K562 (cell line): Measurements from ENCODE around the gene GLRX2. TPM values are rescaled to one million over a fixed set of nuclear protein-coding genes. Genes with fewer than 3 reads are reported as not detected.

ENCODE experiments used
- ATAC-seq: fragments of 200-7000 bp; cut with Tn5 transposase; 3 replicates; pipeline ENCODE4 v1.9.1; 2020; ENCODE audit warnings: moderate library complexity
- BruUV-seq: library from RNA; stranded (reverse); fragments of 400-500 nt; replicated peaks from 2 replicates; lab custom pipeline; 2021; lab: Mats Ljungman, UMichigan
- CTCF ChIA-PET: fragments of 300-600 bp; formaldehyde crosslinking; extraction: SDS; loops from one replicate; lab custom pipeline; 2021; ENCODE audit warnings: low intra/inter-chr PET ratio; lab: Yijun Ruan, JAX
- POLR2A ChIA-PET: fragments of 300-600, 350-650 bp; sonication (Branson Sonifier 250); formaldehyde crosslinking; extraction: SDS; loops from one replicate; lab custom pipeline; 2021; ENCODE audit warnings: antibody characterized with exemption, inconsistent platforms; lab: Yijun Ruan, JAX
- DNase-seq, 4 experiments: peaks; one replicate each; pipeline versions ENCODE4 v3.0.0 to v3.0.0-alpha.2; 2011 to 2018; ENCODE audit warnings: low spot score in 3 of 4, mixed read lengths in 3 of 4; ENCODE audit errors: extremely low read depth in 1 of 4
- FAIRE-seq: peaks from 2 replicates; lab custom pipeline; 2011; peaks lifted over from hg19 to GRCh38; lab: Jason Lieb, UNC
- H2AFZ ChIP-seq: 2 replicates; pipeline ENCODE4 v1.6.0; 2011; ENCODE audit warnings: low read depth, low read length, control low read depth, inconsistent platforms
- H3K27ac ChIP-seq: fragments of 200-600 bp; 3 replicates; pipeline ENCODE4 v1.8.0; 2011; ENCODE audit warnings: low read depth, mild to moderate bottlenecking, control low read depth, inconsistent platforms, low read length, moderate library complexity, mixed read lengths; ENCODE audit errors: extremely low read depth
- H3K27me3 ChIP-seq, 2 experiments: fragments of 300-600 bp in 1 of 2; 2 replicates in 1 of 2; 3 replicates in 1 of 2; pipeline versions ENCODE4 v1.6.0 to v1.8.0; 2011; ENCODE audit warnings: inconsistent platforms in 2 of 2, low read length in 2 of 2, mild to moderate bottlenecking in 1 of 2, mixed read lengths in 1 of 2, moderate library complexity in 1 of 2; ENCODE audit not compliant: control insufficient read depth in 2 of 2, insufficient read depth in 2 of 2
- H3K36me3 ChIP-seq: fragments of 300-600 bp; 3 replicates; pipeline ENCODE4 v1.8.0; 2011; ENCODE audit warnings: mild to moderate bottlenecking, low read length, inconsistent platforms; ENCODE audit not compliant: control insufficient read depth, insufficient read depth
- H3K4me1 ChIP-seq, 2 experiments: fragments of 200-600 bp in 1 of 2; replicated peaks in 1 of 2; 2 replicates in 1 of 2; 3 replicates in 1 of 2; pipeline versions ENCODE4 v1.5.1 to v1.8.0; 2011; ENCODE audit warnings: inconsistent platforms in 2 of 2, low read length in 2 of 2, mild to moderate bottlenecking in 1 of 2, mixed read lengths in 1 of 2, moderate library complexity in 1 of 2; ENCODE audit not compliant: control insufficient read depth in 2 of 2, insufficient read depth in 2 of 2
- H3K4me2 ChIP-seq: 2 replicates; pipeline ENCODE4 v1.6.1; 2011; ENCODE audit warnings: low read length, control low read depth, inconsistent platforms, mixed read lengths; ENCODE audit not compliant: insufficient read depth
- H3K4me3 ChIP-seq: fragments of 200-600 bp; sonication (generic), shearing (Covaris generic); 2 replicates; pipeline ENCODE4 v1.5.1; 2016; ENCODE audit warnings: control low read depth, inconsistent platforms
- H3K79me2 ChIP-seq: fragments of 200-600 bp; 3 replicates; pipeline ENCODE4 v1.8.0; 2011; ENCODE audit warnings: low read length, inconsistent platforms; ENCODE audit not compliant: control insufficient read depth, insufficient read depth
- H3K9ac ChIP-seq, 2 experiments: 2 replicates each; pipeline versions ENCODE4 v1.6.0 to v1.6.1; 2011; ENCODE audit warnings: low read depth in 2 of 2, low read length in 2 of 2, control low read depth in 1 of 2, inconsistent platforms in 1 of 2, mild to moderate bottlenecking in 1 of 2, mixed read lengths in 1 of 2; ENCODE audit not compliant: insufficient read depth in 1 of 2
- H3K9me1 ChIP-seq: one replicate; pipeline ENCODE4 v1.6.0; 2011; ENCODE audit warnings: inconsistent platforms, mild to moderate bottlenecking, low read length, moderate library complexity; ENCODE audit not compliant: control insufficient read depth, insufficient read depth
- H3K9me3 ChIP-seq: replicated peaks from 2 replicates; pipeline ENCODE4 v1.5.1; 2011; ENCODE audit warnings: low read depth, low read length, inconsistent platforms; ENCODE audit not compliant: control insufficient read depth, insufficient read depth
- H4K20me1 ChIP-seq: replicated peaks from 2 replicates; pipeline ENCODE4 v1.6.1; 2011; ENCODE audit warnings: low read length, inconsistent platforms, mixed read lengths; ENCODE audit not compliant: control insufficient read depth, insufficient read depth
- ATF7 ChIP-seq: fragments of 450-650 bp; IDR thresholded peaks from 2 replicates; pipeline ENCODE4 v1.7.1; 2014; ENCODE audit warnings: mild to moderate bottlenecking, moderate library complexity
- CEBPB ChIP-seq: fragments of 450-650 bp; IDR thresholded peaks from 2 replicates; pipeline ENCODE4 v1.6.1; 2016; ENCODE audit warnings: missing genetic modification characterization, missing compliant biosample characterization
- EP300 ChIP-seq: IDR thresholded peaks from 2 replicates; pipeline ENCODE4 v1.6.1; 2012; ENCODE audit warnings: low read length, improper control_type of control experiment
- ETV1 ChIP-seq: fragments of 450-650 bp; conservative IDR thresholded peaks from 2 replicates; pipeline ENCODE4 v1.6.1; 2016; ENCODE audit warnings: missing genetic modification characterization, control low read depth, low read depth, missing compliant biosample characterization
- GABPB1 ChIP-seq: sonication (generic); formaldehyde crosslinking; IDR thresholded peaks from 2 replicates; pipeline ENCODE4 v1.8.0; 2022; ENCODE audit warnings: mild to moderate bottlenecking, missing genetic modification reagents
- HDAC2 ChIP-seq: fragments of 450-650 bp; IDR thresholded peaks from 2 replicates; pipeline ENCODE4 v1.6.1; 2016; ENCODE audit warnings: mild to moderate bottlenecking
- MECOM ChIP-seq: fragments of 250-450 bp; sonication (Bioruptor Pico); IDR thresholded peaks from 2 replicates; pipeline ENCODE4 v1.8.0; 2022; ENCODE audit warnings: inconsistent platforms
- MIER1 ChIP-seq: fragments of 450-650 bp; IDR thresholded peaks from 2 replicates; pipeline ENCODE4 v1.6.1; 2016; ENCODE audit warnings: antibody characterized with exemption, mild to moderate bottlenecking, low read depth
- PHB ChIP-seq: fragments of 250-450 bp; sonication (Bioruptor Pico); IDR thresholded peaks from 2 replicates; pipeline ENCODE4 v1.5.0; 2021
- RERE ChIP-seq: sonication (generic); formaldehyde crosslinking; IDR thresholded peaks from 2 replicates; pipeline ENCODE4 v1.8.0; 2023; ENCODE audit warnings: missing genetic modification reagents, mild to moderate bottlenecking, borderline replicate concordance
- TAF1 ChIP-seq: IDR thresholded peaks from 2 replicates; pipeline ENCODE4 v1.6.1; 2011; ENCODE audit warnings: mild to moderate bottlenecking, low read length, moderate library complexity; ENCODE audit not compliant: insufficient read depth, control insufficient read depth, severe bottlenecking; ENCODE audit errors: extremely low read depth
- TARDBP ChIP-seq: fragments of 450-650 bp; IDR thresholded peaks from 2 replicates; pipeline ENCODE4 v1.6.1; 2016
- ZKSCAN3 ChIP-seq: fragments of 250-450 bp; sonication (Bioruptor Pico); IDR thresholded peaks from 2 replicates; pipeline ENCODE4 v1.4.0; 2020
- WGBS: fragments of 100-300 bp; shearing (Covaris generic); methylation state at CpG from one replicate; pipeline ENCODE4 v1.1.6; 2016; ENCODE audit warnings: low coverage, mixed read lengths; ENCODE audit not compliant: insufficient coverage; ENCODE audit errors: missing lambda C conversion rate; 5-methylcytosine and 5-hydroxymethylcytosine counted together
- in situ Hi-C: fragments of 300-500 bp; cut with MboI; formaldehyde crosslinking; loops from 4 replicates; pipeline ENCODE4 v1.15.0; 2018; ENCODE audit warnings: inconsistent platforms, mixed read lengths
- intact Hi-C: fragments of 100-400 bp; cut with micrococcal nuclease; formaldehyde crosslinking; loops from 2 replicates; pipeline ENCODE4 v1.14.2; 2022
- polyA plus RNA-seq, 8 experiments: library from polyadenylated mRNA; depleted of rRNA in 4 of 8; stranded (reverse) in 5 of 8; unstranded in 3 of 8; fragments of >200 nt; fragmentation: Nextera tagmentation in 2 of 8; fragmentation: Illumina TruSeq in 1 of 8; extraction: Ambion mirVana in 2 of 8; extraction: Trizol in 1 of 8; gene quantifications; 2 replicates each; pipeline versions ENCODE4 v1.2.1 to v1.2.3, GENCODE V29; 2011 to 2014; ENCODE audit warnings: inconsistent platforms in 1 of 8, missing spikeins in 1 of 8
- total RNA-seq, 7 experiments: library from RNA; depleted of rRNA in 6 of 7; stranded (reverse); fragments of >200 nt in 6 of 7; fragmentation: Illumina TruSeq in 2 of 7; extraction: Trizol in 2 of 7; gene quantifications; 2 replicates each; pipeline versions ENCODE4 v1.2.1 to v1.2.3, GENCODE V29; 2011 to 2021; ENCODE audit warnings: low replicate concordance in 1 of 7

Gene GLRX2
- total and polyA plus RNA-seq, 9 of the 15 experiments (the other 6 are each of a cell fraction or from before 2014, with no cell fraction given) = 13.3 to 82.6 (median 55.1) TPM

GRCh38 chr1:193108471-193108870, 3.3 kb upstream of the GLRX2 start:
- Histone ChIP-seq H3K27me3 (no peaks in the 10 kb centered on the region), H3K9me1 (no peaks in the 10 kb centered on the region), H4K20me1 (no peaks in the 10 kb centered on the region), H3K79me2 (peaks cover 19% of the 10 kb centered on the region), H3K4me1 (peaks cover 27 to 31% of the 10 kb centered on the region in 2 experiments), H3K9me3 (no peaks in the 10 kb centered on the region), H3K27ac (no peak overlapping the region), H3K9ac (no peak overlapping the region), H3K4me3 (no peak overlapping the region), H2AFZ (no peak overlapping the region), H3K4me2 (no peak overlapping the region), H3K36me3 (0 out of 3 replicates have a peak, but pooled peaks cover under 1% of the 10 kb centered on the region)
- in situ Hi-C loops = no loop called here
- no peak for FAIRE-seq
- no peak for ATAC-seq
- intact Hi-C loops = no loop called here
- 44% methylated on average over 3 of the region's 3 CpGs for WGBS
- no peak for DNase-seq
- ChIA-PET CTCF (no interaction called here), POLR2A (interaction anchor here (2.6 kb wide), 1 partner anchor 7 kb away, joined by 5 read pairs; no protein-coding TSS in a partner anchor)
- no TSS peak for BruUV-seq
- TF ChIP-seq HDAC2 (no peak), TAF1 (no peak), TARDBP (no peak), ETV1 (tag) (no peak)

- peaks cover 40% of the 10 kb centered on the region for H3K79me2 ChIP-seq
- 16% methylated on average over 4 of the region's 4 CpGs for WGBS
- intact Hi-C loops = loop anchor here (1.0 to 2.0 kb wide), 3 partner anchors 8 to 35 kb away; no protein-coding TSS in a partner anchor
- H3K4me2 ChIP-seq = peak overlapping the region; percentile 82
- H3K9me1 ChIP-seq = no peaks in the 10 kb centered on the region
- H4K20me1 ChIP-seq = no peaks in the 10 kb centered on the region
- H3K27me3 ChIP-seq = no peaks in the 10 kb centered on the region
- TSS peak; percentile 98 for BruUV-seq
- ATAC-seq (no peak), FAIRE-seq (no peak), DNase-seq (no peak)
- peaks cover 10 to 18% of the 10 kb centered on the region in 2 experiments; a peak in 4 of 5 replicates for H3K4me1 ChIP-seq
- H3K27ac ChIP-seq = peak overlapping the region; percentile 79
- in situ Hi-C loops = no loop called here
- H3K4me3 ChIP-seq = peak overlapping the region; percentile 73
- peak overlapping the region in 1 of 2 experiments; percentile 65; a peak in 3 of 4 replicates for H3K9ac ChIP-seq
- POLR2A ChIA-PET = interaction anchor here (0.7 to 4.9 kb wide), 5 partner anchors 8 to 856 kb away, joined by 3 to 26 read pairs (median 9); partner anchors contain the start of genes CDC73, RO60 and UCHL5
- H2AFZ ChIP-seq = peak overlapping the region; percentile 85
- no peaks in the 10 kb centered on the region for H3K9me3 ChIP-seq
- CTCF ChIA-PET = no interaction called here
- H3K36me3 ChIP-seq = peaks cover 17% of the 10 kb centered on the region; the same call in 2 of the 3 replicates
- TF ChIP-seq PHB (no peak), CEBPB (tag) (peak; percentile 10; the same call in 1 of the 2 replicates), ZKSCAN3 (CRISPR knock-in tag) (no peak), ATF7 (no peak), EP300 (no peak), MECOM (no peak), MIER1 (0 out of 2 replicates have a peak, but pooled peaks have one; percentile 22), GABPB1 (no peak), RERE (CRISPR knock-in tag) (no peak)
These were observed 585 bp upstream of the GLRX2 start for GRCh38 chr1:193105821-193106177.
